ENCODE results near the gene KRTAP10-11.

The KRTAP10-11 gene

DNA sequence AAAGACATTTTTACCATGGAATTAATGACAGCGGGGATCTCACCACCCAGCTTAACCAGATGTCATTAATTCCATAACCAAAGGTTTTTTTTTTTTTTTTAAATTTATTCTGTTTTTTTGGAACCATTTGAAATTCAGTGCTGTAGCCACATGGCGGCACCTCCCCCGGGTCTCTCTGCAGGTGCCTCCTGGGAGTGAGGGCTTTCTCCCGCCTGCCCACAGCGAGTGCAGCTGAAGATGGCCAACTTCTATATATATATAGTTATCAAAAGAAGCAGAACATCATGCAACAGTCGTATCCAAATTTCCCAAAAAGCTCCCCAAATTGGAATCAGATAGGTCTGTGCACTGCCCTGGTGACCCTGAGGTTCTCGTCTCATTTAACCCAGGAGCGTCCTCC lies 30.7 kb upstream of the KRTAP10-11 start:
- H3K4me3 ChIP-seq = no peak overlapping the region
- no peak overlapping the region for H3K27ac ChIP-seq
- H3K4me1 ChIP-seq = peaks cover 44% of the 10 kb centered on the region
- peaks cover 26% of the 10 kb centered on the region for H3K9me3 ChIP-seq
- H3K9ac ChIP-seq = no peak overlapping the region
- no peaks in the 10 kb centered on the region for H3K27me3 ChIP-seq
- no peaks in the 10 kb centered on the region for H3K36me3 ChIP-seq
- peak overlapping the region; percentile 71 for H3K4me2 ChIP-seq
- no peak for TF ChIP-seq Cebpa-rat (IDR thresholded peaks at IDR 0.05)
- no peaks in the 10 kb centered on the region for H4K20me1 ChIP-seq

DNA sequence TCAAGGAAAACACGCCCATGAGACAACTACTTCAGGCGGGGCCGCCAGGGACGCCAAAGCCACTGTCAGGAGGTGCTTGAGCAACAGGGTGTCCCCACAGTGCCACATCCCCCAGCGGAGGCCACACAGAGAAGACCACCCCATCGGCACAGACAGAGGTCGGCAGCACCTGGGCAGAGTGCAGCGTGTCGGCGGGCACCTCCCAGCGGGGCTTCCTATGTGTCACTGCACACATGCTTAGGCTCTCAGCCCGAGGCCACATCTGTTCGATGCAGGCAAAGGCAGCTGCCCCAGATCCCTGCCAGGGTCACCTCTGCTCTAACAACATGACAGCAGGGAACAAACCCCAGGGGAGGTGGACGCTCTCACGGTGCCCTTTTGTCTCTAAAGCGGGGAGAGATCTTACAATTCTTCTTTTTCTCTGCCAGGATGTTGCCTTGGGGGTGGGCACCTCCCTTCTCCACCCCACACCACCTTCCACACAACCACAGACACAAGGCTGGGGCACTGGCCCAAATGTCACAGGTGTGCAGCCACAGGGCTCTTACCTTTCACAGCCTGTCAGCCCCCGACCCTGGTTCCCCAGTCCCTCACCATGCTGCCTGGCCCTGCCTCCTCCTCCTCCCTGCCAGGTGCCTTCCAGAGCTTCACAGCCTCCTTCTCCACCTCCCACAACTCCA lies 30.2 kb upstream of the KRTAP10-11 start:
- H3K36me3 ChIP-seq = no peaks in the 10 kb centered on the region
- peaks cover 44% of the 10 kb centered on the region for H3K4me1 ChIP-seq
- no peak for TF ChIP-seq Cebpa-rat (IDR thresholded peaks at IDR 0.05)
- H3K27ac ChIP-seq = no peak overlapping the region
- H3K27me3 ChIP-seq = no peaks in the 10 kb centered on the region
- no peaks in the 10 kb centered on the region for H4K20me1 ChIP-seq
- H3K4me2 ChIP-seq = peak overlapping the region; percentile 71
- no peak overlapping the region for H3K4me3 ChIP-seq
- H3K9ac ChIP-seq = 0 out of 2 replicates have a peak overlapping the region, but pooled peaks have one; percentile 5
- H3K9me3 ChIP-seq = peaks cover 20% of the 10 kb centered on the region

DNA sequence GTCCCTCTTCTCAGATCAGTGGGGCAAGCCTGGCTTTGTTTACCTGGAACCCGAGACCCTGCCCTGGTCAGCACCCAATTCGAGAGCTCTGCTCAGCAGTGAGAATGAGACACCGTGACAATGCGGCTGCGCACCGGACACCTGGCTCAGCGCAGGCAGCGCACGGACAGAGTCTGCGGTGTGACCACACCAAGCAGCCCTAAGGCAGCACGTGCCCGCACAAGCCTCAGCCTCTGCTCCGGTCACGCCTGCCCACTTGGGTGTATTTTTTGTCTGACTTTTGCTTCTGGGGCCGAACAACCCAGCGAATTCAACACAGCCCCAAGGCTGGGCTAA lies 29.7 kb upstream of the KRTAP10-11 start:
- no peak for TF ChIP-seq Cebpa-rat (IDR thresholded peaks at IDR 0.05)
- H4K20me1 ChIP-seq = no peaks in the 10 kb centered on the region

DNA sequence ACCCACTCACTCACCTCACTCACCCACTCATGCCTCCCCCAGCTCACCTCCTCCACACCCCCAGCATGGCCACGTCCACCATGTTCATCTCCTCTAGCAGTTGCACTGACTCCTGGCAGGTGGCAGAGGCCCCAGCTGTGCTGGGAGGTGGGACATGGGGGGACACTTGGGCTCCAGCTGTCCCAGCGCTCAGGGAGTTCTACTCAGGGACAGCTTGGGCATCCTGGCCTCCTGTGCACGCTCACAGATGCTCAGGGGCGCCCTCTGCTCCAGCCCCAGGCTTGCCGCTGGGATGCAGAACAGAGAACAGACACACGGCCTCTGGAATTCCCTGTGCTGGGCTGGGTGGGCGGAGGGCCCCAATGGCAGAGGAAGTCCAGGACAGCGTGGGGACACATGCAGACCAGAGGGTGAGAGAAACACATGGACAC lies 29.1 kb upstream of the KRTAP10-11 start:
- Histone ChIP-seq H3K9me3 (peaks cover 13% of the 10 kb centered on the region), H3K4me1 (peaks cover 44% of the 10 kb centered on the region), H3K4me2 (no peak overlapping the region), H4K20me1 (no peaks in the 10 kb centered on the region), H3K4me3 (no peak overlapping the region), H3K36me3 (no peaks in the 10 kb centered on the region), H3K27me3 (no peaks in the 10 kb centered on the region), H3K9ac (no peak overlapping the region), H3K27ac (no peak overlapping the region)
- TF ChIP-seq Cebpa-rat (IDR thresholded peaks at IDR 0.05) = no peak

More for the DNA sequence above, 29.7 kb upstream of the KRTAP10-11 start:
- Histone ChIP-seq H3K9ac (0 out of 2 replicates have a peak overlapping the region, but pooled peaks have one; percentile 5), H3K27ac (no peak overlapping the region), H3K27me3 (no peaks in the 10 kb centered on the region), H3K4me2 (peak overlapping the region; percentile 71), H3K4me1 (peaks cover 44% of the 10 kb centered on the region), H3K4me3 (no peak overlapping the region), H3K9me3 (peaks cover 18% of the 10 kb centered on the region), H3K36me3 (no peaks in the 10 kb centered on the region)

DNA sequence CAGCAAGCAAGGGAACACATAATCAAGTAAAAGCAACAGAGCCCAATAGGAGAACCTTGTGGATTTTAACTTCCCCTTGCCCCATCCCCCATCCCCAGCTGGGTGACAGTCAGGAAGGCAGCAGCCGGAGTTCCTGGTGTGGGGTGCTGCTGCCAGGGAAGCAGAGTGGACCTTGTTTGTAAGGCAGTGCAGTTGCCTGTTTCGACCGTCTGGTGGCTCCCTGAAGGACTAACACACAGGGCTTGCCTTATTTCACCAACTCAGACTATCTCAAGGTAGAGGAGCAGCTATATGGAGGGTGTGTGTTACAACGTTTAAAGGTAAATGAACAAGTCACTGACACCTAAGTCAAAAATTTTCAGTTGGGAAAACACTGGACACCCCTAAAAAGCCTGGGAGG lies 27.7 kb upstream of the KRTAP10-11 start:
- H3K4me3 ChIP-seq = no peak overlapping the region
- H3K4me1 ChIP-seq = peaks cover 44% of the 10 kb centered on the region
- H3K27ac ChIP-seq = peak overlapping the region; percentile 22; the same call in 1 of the 2 replicates
- TF ChIP-seq Cebpa-rat (IDR thresholded peaks at IDR 0.05) = no peak
- H4K20me1 ChIP-seq = no peaks in the 10 kb centered on the region
- peak overlapping the region; percentile 59 for H3K4me2 ChIP-seq
- H3K27me3 ChIP-seq = no peaks in the 10 kb centered on the region
- no peak overlapping the region for H3K9ac ChIP-seq
- peaks cover 21% of the 10 kb centered on the region for H3K9me3 ChIP-seq
- no peaks in the 10 kb centered on the region for H3K36me3 ChIP-seq

DNA sequence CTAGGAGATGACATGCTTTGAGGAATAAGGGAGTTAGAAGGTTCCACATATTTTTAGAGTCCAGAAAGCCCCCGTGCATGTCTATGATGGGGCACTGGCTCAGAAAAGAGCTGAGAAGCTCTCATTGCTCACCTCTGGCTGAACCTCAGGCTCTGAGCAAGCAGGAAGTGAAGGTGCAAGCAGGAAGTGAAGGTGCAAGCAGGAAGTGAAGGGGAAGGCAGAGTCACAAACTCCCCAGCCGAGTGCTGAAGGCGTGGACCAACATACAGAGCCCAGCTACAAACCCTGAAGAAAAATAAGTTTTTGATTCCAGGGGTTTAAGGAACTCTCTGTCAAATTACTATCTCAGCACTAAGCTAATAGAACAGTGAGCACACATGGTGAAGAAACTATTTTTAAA lies 27.3 kb upstream of the KRTAP10-11 start:
- Histone ChIP-seq H3K27ac (peak overlapping the region; percentile 22; the same call in 1 of the 2 replicates), H3K27me3 (no peaks in the 10 kb centered on the region), H3K36me3 (no peaks in the 10 kb centered on the region), H3K4me2 (peak overlapping the region; percentile 59), H3K9me3 (peaks cover 25% of the 10 kb centered on the region), H3K4me3 (no peak overlapping the region), H3K9ac (no peak overlapping the region), H4K20me1 (no peaks in the 10 kb centered on the region), H3K4me1 (peaks cover 44% of the 10 kb centered on the region)
- TF ChIP-seq Cebpa-rat (IDR thresholded peaks at IDR 0.05) = no peak

DNA sequence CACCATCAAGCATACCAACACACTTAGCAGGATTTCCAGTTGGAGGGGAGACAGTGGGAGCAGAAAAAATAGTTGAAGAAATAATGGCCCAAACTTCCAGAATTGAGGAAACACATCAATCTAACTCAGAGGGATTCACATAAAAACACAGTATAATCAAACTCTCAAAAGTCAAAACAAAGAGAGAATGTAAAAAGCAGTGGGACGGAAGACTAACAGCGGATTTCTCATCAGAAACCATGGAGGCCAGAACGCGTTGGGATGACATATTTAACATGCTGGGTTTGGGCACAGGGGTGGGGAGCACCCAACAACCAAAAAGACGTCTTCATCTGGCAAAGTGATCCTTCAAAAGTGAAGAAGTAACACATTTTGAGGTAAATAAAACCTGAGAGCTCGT lies 26.3 kb upstream of the KRTAP10-11 start:
- no peak overlapping the region for H3K4me3 ChIP-seq
- H3K27ac ChIP-seq = no peak overlapping the region
- no peaks in the 10 kb centered on the region for H3K27me3 ChIP-seq
- H3K9ac ChIP-seq = no peak overlapping the region
- no peak for TF ChIP-seq Cebpa-rat (IDR thresholded peaks at IDR 0.05)
- H3K9me3 ChIP-seq = peaks cover 35% of the 10 kb centered on the region
- H3K4me1 ChIP-seq = peaks cover 36% of the 10 kb centered on the region
- no peaks in the 10 kb centered on the region for H3K36me3 ChIP-seq
- no peak overlapping the region for H3K4me2 ChIP-seq
- H4K20me1 ChIP-seq = no peaks in the 10 kb centered on the region

DNA sequence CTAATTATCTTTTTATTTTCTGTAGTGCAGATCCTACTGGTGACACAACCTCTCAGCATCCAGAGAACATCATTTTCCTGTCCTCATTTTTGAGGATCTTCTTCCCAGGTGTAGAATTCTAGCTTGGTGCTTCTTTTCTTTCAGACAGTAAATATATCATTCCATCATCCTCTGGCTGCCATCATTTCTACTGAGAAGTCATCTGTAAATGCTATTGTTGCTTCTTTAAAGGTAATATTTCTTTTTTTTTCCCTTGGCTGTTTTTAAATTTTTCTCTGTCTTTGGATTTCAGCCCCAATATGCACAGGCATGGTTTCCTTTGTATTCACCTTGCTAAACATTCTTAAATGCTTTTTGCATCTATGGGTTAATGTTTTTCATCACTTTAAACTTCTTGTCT lies 22.6 kb upstream of the KRTAP10-11 start:
- no peak overlapping the region for H3K4me2 ChIP-seq
- H3K9me3 ChIP-seq = peaks cover 43% of the 10 kb centered on the region
- no peak for TF ChIP-seq Cebpa-rat (IDR thresholded peaks at IDR 0.05)

DNA sequence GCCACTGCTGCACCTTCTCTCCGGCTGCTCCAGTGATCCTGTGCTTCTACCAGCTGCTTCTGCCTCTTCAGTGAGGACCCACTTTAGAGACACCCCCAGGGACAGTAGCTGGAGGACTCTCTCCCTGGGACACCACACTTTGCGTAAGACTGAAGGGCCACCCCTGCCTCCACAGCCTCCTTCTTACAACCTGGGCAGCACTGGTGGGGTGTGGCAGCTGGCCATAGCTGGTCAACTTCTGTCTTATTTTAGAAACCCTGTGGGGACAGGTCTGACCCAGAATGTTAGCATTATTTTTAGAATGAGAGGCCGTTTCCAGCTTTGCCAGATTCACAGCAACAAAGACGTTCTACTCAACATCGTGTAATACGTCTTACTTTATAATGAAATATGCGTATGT lies 20.5 kb upstream of the KRTAP10-11 start:
- no peaks in the 10 kb centered on the region for H4K20me1 ChIP-seq
- H3K27ac ChIP-seq = no peak overlapping the region
- TF ChIP-seq Cebpa-rat (IDR thresholded peaks at IDR 0.05) = no peak
- H3K36me3 ChIP-seq = no peaks in the 10 kb centered on the region
- H3K4me2 ChIP-seq = no peak overlapping the region
- no peak overlapping the region for H3K9ac ChIP-seq
- H3K4me3 ChIP-seq = no peak overlapping the region
- no peaks in the 10 kb centered on the region for H3K27me3 ChIP-seq
- peaks cover 23% of the 10 kb centered on the region for H3K4me1 ChIP-seq
- peaks cover 51% of the 10 kb centered on the region for H3K9me3 ChIP-seq

More for the DNA sequence above, 22.6 kb upstream of the KRTAP10-11 start:
- Histone ChIP-seq H3K36me3 (no peaks in the 10 kb centered on the region), H4K20me1 (no peaks in the 10 kb centered on the region), H3K27me3 (no peaks in the 10 kb centered on the region), H3K27ac (no peak overlapping the region), H3K4me1 (peaks cover 19% of the 10 kb centered on the region), H3K4me3 (no peak overlapping the region), H3K9ac (no peak overlapping the region)

DNA sequence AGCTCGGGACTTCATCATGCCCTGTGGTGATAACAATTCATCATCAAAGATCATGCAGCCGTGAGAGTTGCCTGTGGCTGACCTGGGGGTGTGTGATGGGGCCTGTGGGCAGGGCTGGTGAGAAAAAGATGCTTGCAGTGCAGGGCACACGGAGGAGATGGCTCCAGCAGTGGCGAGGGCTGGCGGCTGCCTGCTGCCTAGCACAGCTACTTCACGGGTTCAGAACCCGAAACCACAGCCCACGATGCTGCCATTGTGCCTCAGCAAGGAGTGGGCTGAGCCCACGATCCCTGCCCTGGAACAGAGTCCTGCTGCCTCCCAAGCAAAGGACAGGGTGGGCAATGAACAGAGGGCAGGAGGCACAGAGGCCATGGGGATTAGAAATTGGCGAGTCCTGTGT lies 20.0 kb upstream of the KRTAP10-11 start:
- Histone ChIP-seq H3K4me1 (peaks cover 23% of the 10 kb centered on the region), H3K4me3 (no peak overlapping the region), H3K27me3 (no peaks in the 10 kb centered on the region), H3K36me3 (no peaks in the 10 kb centered on the region), H3K9ac (no peak overlapping the region), H3K9me3 (peaks cover 55% of the 10 kb centered on the region), H3K4me2 (no peak overlapping the region), H4K20me1 (no peaks in the 10 kb centered on the region), H3K27ac (no peak overlapping the region)
- no peak for TF ChIP-seq Cebpa-rat (IDR thresholded peaks at IDR 0.05)
